ENCODE results near the gene RHOB.

RHOB gene

DNA sequence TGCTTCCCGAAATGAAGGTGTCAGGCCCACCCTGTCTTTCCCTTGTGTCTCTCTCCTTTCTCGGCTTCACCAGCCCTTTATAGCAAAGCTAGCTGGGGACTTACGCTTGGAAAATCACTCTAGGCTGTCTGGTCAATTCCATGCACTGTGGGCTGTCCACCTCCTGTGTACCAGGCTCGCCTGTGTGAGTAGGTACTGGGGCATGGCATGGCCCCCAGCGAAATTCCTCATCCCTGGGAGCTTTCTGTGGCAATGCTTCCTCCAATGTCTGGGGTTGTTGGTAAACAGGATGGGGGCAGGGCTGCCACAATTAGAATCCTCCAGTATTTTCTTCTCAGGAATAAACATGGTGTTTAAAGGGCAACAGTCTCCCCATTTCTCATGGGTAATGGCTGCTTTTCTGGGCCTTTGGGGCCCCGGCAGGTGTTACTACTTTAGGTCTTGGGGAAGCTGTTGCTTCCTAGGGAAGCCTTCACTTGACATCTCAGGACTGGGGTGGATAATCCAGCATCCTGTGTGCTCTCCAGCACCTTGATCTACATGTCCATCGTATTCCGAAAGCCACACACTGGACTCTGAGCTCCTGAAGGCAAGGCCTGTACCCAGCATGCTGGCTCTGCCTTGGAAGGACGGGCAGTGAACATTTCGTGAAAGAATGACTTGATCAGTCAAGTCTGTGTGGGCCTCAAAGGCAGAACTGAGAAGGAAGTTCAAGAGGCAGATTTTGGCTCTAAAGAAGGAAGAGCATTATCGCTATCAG lies 21.1 kb downstream of the RHOB start:
- DNase-seq: no peak
- in situ Hi-C loops (cut with MboI; ENCODE audit: low pct_unique_long_range_greater_than_20kb, low sequenced_read_pairs): no loop called here

DNA sequence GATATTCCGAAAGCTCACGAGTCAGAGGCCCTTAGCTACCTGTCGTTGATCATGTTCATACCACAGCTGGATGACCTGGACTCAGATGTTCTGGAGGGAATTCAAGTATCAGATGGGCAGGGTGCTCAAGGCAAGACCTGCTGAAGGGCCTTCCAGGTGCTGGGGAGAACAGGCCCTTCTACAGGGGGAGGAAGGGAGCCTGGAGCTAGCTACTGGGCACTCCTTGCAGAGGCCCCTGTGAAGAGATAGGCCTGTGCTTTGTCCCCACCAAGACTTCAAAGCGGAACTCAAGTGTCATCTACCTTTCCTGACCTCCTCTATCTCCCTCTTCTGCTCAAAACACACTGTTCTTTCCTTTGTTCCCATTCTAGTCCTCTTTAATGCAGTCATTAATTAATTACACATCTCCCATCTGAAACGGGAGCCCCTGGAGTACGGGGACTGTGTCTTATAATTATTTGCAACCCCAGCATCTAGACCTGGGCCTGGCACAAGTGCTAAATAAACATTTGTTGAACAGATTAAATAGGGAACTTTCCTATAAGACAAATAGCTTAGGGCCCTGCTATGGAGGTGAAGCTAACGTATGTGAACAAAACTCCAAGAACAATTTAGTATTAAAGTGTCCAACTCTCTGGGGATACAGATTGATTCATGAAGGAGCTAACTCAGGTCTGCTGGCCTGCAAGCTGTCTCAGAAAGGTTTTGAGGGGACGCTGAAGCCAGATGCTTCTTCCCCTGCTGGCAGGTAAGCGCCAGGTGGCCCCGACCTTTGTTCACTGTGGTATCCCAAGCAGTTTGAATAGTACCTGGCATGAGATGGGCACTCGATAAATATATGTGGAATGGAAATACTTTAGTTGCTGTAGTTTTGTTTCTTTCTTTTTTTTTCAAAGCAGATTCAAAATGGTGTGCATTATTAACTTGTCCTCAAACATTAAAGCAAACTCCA lies 22.0 kb downstream of the RHOB start:
- no peak for DNase-seq
- in situ Hi-C loops (cut with MboI; ENCODE audit: low pct_unique_long_range_greater_than_20kb, low sequenced_read_pairs): no loop called here

- DNase-seq: no peak
- in situ Hi-C loops (cut with MboI; ENCODE audit: low pct_unique_long_range_greater_than_20kb, low sequenced_read_pairs): no loop called here
Measured at GRCh38 chr2:20469595-20469994, 22.7 kb downstream of the RHOB start.

- DNase-seq: no peak
- in situ Hi-C loops (cut with MboI; ENCODE audit: low pct_unique_long_range_greater_than_20kb, low sequenced_read_pairs): no loop called here
Measured at GRCh38 chr2:20470211-20470610, 23.3 kb downstream of the RHOB start.

- in situ Hi-C loops (cut with MboI; ENCODE audit: low pct_unique_long_range_greater_than_20kb, low sequenced_read_pairs): no loop called here
Measured at GRCh38 chr2:20471148-20471547, 24.3 kb downstream of the RHOB start.

DNA sequence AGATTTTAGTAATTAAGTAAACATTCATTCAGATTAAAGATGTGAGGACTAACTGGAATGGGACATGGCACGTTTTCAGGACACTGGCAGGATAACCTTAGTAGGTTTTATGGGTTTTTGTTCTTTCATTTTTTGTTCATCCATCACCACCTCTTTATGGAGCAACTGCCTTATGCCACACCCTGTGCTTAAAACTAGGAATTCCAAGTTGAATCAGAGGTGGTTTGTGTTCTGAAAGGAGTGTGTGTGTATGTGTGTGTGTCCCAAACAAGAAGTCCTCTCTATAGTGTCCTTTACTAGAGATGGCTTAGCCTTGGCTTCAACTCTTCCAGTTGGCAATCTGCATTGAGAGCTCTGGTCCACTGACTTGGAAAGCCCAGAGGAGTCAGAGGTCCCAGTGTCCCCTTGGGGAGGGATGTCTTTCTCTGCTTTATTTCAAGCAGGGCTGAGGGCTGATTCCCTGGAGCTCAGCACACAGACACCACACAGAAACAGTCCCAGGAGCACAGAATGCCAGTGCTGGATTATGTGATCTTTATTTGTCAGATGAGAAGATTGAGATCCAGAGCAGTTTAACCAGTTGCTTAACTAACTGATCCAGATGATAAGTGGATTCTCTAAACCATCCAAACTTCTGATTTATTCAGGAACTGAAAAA lies 25.2 kb downstream of the RHOB start:
- no peak for DNase-seq
- in situ Hi-C loops (cut with MboI; ENCODE audit: low pct_unique_long_range_greater_than_20kb, low sequenced_read_pairs): no loop called here

More at GRCh38 chr2:20471148-20471547, 24.3 kb downstream of the RHOB start:
- DNase-seq: no peak

DNA sequence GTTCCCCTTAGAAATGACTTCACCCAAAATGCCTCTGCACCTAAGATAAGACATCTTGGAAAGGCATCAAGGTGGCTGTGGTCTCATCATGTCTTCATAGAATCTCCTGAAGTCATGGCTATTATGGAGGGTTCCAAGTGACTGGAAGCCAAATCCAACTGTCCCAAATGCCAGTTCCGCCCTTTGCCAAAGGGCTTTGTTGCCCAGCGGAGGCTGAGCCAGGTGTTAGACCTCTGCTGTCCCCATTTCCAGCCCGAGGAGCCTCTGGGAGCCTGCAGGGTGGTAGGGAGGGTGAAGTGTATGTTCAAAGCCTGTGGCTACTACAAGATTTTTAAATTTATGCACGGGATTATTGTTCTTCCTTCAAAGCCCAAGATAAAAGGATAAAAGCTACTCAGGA lies 25.7 kb downstream of the RHOB start:
- in situ Hi-C loops (cut with MboI; ENCODE audit: low pct_unique_long_range_greater_than_20kb, low sequenced_read_pairs): no loop called here
- no peak for DNase-seq

DNA sequence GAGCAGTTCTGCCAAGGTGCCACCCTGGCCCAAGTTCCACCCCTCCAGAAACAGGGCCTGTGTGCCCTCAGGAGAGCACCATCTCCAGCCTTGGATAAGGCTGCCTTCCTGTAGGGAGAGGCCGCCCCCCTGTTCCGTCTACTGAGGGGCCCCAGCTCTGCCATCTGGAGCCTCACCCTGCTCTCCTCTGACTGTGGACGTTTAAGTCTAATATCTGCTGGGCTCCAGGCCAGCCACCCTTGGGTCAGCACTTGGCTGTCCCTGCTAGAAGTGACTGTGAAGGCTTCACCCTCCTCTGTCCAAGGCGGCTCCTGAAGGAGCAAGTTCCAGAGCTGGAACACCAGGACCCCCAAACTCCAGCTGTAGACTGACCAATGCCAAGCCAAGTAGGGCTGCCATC lies 26.3 kb downstream of the RHOB start:
- in situ Hi-C loops (cut with MboI; ENCODE audit: low pct_unique_long_range_greater_than_20kb, low sequenced_read_pairs): no loop called here
- no peak for DNase-seq

DNA sequence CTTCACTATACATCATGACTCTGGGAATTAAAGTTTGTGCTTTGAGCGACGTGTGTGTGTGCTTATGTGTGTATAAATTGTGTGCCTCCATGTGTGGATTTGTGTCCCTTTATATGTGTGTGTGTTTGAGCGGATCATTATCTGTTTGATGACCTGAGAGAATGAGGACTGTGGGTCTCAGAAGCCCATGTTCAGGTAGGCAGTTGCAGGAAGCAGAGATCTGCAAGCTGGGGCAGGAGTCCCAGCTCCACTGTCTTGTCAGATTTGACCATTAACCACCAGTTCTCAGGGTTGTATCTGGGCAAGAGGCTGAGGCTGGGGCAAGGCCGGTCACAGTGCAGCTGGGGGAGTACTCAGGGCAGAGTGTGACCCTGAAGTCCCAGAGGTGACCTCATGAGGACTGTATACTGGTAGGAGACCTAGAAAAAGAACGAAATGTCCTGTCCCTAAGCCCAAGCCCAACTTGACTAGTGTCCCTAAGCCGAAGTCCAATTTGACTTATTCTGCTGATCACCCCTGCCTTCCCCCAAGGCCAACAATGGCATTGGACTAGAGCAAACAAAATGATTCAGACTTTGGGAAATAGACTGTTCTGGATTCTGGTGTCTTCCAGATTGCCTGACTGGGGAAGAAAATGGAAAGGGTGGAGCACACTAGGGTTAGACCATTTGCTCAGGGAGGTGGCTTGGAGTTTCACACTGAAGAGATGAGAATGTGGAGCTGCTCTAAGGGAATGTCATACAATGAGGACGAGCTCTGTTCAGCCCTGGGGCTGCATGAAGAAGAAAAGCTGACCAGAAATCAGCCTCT lies 28.1 kb downstream of the RHOB start:
- in situ Hi-C loops (cut with MboI; ENCODE audit: low pct_unique_long_range_greater_than_20kb, low sequenced_read_pairs): no loop called here
- DNase-seq: no peak

- in situ Hi-C loops (cut with MboI; ENCODE audit: low pct_unique_long_range_greater_than_20kb, low sequenced_read_pairs): no loop called here
Measured at GRCh38 chr2:20475567-20475952, 28.7 kb downstream of the RHOB start.

DNA sequence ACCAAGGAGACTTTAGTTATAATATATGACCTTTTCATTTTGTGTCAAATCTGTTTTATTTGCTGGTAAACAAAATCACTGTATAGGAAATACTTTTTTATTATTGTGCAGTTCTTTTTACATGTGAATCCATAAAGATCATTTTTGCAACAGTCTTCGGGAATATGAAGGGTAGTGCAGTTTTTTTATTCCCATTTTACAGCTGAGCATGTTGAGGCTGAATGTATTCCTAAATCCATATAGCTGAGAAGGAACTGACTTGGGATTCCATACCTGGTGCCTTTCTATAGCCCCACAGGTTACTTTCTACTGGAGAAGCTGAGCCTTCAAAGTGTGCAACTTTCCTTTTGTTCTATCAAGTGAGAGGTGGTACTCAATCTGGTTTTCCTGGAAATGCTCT lies 29.6 kb downstream of the RHOB start:
- DNase-seq: no peak
- in situ Hi-C loops (cut with MboI; ENCODE audit: low pct_unique_long_range_greater_than_20kb, low sequenced_read_pairs): no loop called here

More at GRCh38 chr2:20475567-20475952, 28.7 kb downstream of the RHOB start:
- DNase-seq: no peak

DNA sequence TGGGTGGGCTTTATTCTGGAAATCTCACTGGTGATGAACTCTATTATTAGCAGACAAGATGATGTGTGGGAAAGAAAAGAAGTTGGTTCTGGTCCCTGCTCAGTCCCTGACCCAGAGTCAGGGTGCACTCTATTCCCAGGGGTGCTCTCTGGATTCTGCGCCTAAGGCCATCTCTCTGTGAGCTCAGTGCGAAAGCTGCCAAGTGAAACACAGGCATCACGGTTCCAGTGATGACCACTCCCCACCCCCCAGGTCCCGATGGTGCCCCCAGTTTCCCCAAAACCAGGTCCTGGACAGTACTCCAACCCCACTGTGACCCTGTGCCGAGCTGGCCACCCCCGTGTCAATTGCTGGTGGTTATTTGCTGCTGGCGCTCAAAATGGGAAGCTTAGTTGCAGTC lies 30.1 kb downstream of the RHOB start:
- in situ Hi-C loops (cut with MboI; ENCODE audit: low pct_unique_long_range_greater_than_20kb, low sequenced_read_pairs): no loop called here
- no peak for DNase-seq

GRCh38 chr2:20478961-20479360 lies 32.1 kb downstream of the RHOB start:
- in situ Hi-C loops (cut with MboI; ENCODE audit: low pct_unique_long_range_greater_than_20kb, low sequenced_read_pairs): no loop called here

GRCh38 chr2:20479835-20480234 lies 33.0 kb downstream of the RHOB start:
- in situ Hi-C loops (cut with MboI; ENCODE audit: low pct_unique_long_range_greater_than_20kb, low sequenced_read_pairs): no loop called here

More at GRCh38 chr2:20478961-20479360, 32.1 kb downstream of the RHOB start:
- no peak for DNase-seq

GRCh38 chr2:20480913-20481312 lies 34.0 kb downstream of the RHOB start:
- DNase-seq: no peak
- in situ Hi-C loops (cut with MboI; ENCODE audit: low pct_unique_long_range_greater_than_20kb, low sequenced_read_pairs): no loop called here

More at GRCh38 chr2:20479835-20480234, 33.0 kb downstream of the RHOB start:
- no peak for DNase-seq

GRCh38 chr2:20481798-20482405 lies 35.0 kb downstream of the RHOB start:
- in situ Hi-C loops (cut with MboI; ENCODE audit: low pct_unique_long_range_greater_than_20kb, low sequenced_read_pairs): no loop called here
- no peak for DNase-seq

DNA sequence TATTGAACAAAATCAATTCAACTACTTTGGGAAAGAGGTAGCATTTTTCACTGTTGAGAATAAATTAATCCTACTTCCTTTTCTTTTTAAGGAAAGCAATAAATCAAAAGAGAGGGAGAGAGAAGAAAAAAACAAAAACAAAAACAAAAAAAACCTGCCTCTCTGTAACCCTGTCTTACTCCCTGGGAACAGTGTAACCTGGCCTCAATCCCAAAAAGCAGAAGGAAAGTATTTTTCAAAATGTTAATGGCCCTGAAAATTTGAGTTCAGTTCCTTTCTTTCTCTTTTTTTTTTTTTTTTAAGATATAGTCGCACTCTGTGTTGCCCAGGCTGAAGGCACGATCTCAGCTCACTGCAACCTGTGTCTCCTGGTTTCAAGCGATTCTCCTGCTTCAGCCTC lies 35.9 kb downstream of the RHOB start:
- no peak for DNase-seq
- in situ Hi-C loops (cut with MboI; ENCODE audit: low pct_unique_long_range_greater_than_20kb, low sequenced_read_pairs): no loop called here

- in situ Hi-C loops (cut with MboI; ENCODE audit: low pct_unique_long_range_greater_than_20kb, low sequenced_read_pairs): no loop called here
- DNase-seq: no peak
Measured at GRCh38 chr2:20483194-20483895, 36.5 kb downstream of the RHOB start.

Measured in KBM-7 (cell line).